Activated CD4-positive, alpha-beta T cell treated with anti-CD3 and anti-CD28 coated beads, Interleukin-10, Interleukin-2, amounts not matched to agents 100 ng/mL and 50 ng/mL, durations not matched to agents 16 hours and 8 hours (primary cell): Measurements from ENCODE around the gene OR8D1.

Source experiments
- DNase-seq: peaks from one replicate; pipeline ENCODE4 v3.0.0-alpha.2; 2020

OR8D1 gene

GRCh38 chr11:124313849-124314248 lies at the start of gene OR8D1:
Gene OR8D1 (minus strand): TSS chr11:124313949. CDS start chr11:124310766, 3,183 bp downstream.
- DNase-seq: no peak

GRCh38 chr11:124359566-124359965 lies 45.8 kb upstream of the OR8D1 start:
- no peak for DNase-seq

- DNase-seq: no peak
Measured at GRCh38 chr11:124346311-124346955, 32.7 kb upstream of the OR8D1 start.

- no peak for DNase-seq
Measured at GRCh38 chr11:124344346-124344745, 30.6 kb upstream of the OR8D1 start.

- no peak for DNase-seq
Measured at GRCh38 chr11:124340142-124340447, 26.3 kb upstream of the OR8D1 start.

GRCh38 chr11:124339396-124340141 lies 25.8 kb upstream of the OR8D1 start:
- no peak for DNase-seq

GRCh38 chr11:124331873-124332272 lies 18.1 kb upstream of the OR8D1 start:
- no peak for DNase-seq

- DNase-seq: no peak
Measured at GRCh38 chr11:124329787-124330478, 16.2 kb upstream of the OR8D1 start.

GRCh38 chr11:124327775-124328174 lies 14.0 kb upstream of the OR8D1 start:
- DNase-seq: no peak

GRCh38 chr11:124322356-124322755 lies 8.6 kb upstream of the OR8D1 start:
- no peak for DNase-seq

GRCh38 chr11:124320097-124320496 lies 6.3 kb upstream of the OR8D1 start, which contains the start of gene OR8D2:
Gene OR8D2 (minus strand): TSS chr11:124320197. CDS start chr11:124320197, 0 bp downstream.
- no peak for DNase-seq

GRCh38 chr11:124315052-124315451 lies 1.3 kb upstream of the OR8D1 start:
- DNase-seq: peak; percentile 0

- no peak for DNase-seq
Measured at GRCh38 chr11:124313131-124313530, 618 bp downstream of the OR8D1 start.

GRCh38 chr11:124311670-124312069 lies 2.1 kb downstream of the OR8D1 start:
- DNase-seq: no peak

GRCh38 chr11:124311269-124311668 lies 2.5 kb downstream of the OR8D1 start:
- DNase-seq: no peak

GRCh38 chr11:124310721-124311120 lies 3.0 kb downstream of the OR8D1 start:
- DNase-seq: no peak

- DNase-seq: no peak
Measured at GRCh38 chr11:124307093-124307492, 6.7 kb downstream of the OR8D1 start.

- no peak for DNase-seq
Measured at GRCh38 chr11:124302347-124303125, 11.2 kb downstream of the OR8D1 start.

GRCh38 chr11:124301548-124301947 lies 12.2 kb downstream of the OR8D1 start:
- no peak for DNase-seq

GRCh38 chr11:124297921-124298320 lies 15.8 kb downstream of the OR8D1 start:
- DNase-seq: no peak

- DNase-seq: no peak
Measured at GRCh38 chr11:124296016-124296415, 17.7 kb downstream of the OR8D1 start.

GRCh38 chr11:124294687-124295086 lies 19.1 kb downstream of the OR8D1 start:
- no peak for DNase-seq
